GM12891 (cell line): Measurements from ENCODE around the gene TBC1D13.

Experiments
- POLR2A ChIP-seq: IDR thresholded peaks from 2 replicates; pipeline ENCODE4 v1.6.1; 2011; ENCODE audit warnings: low read depth, low read length, control low read depth
- POU2F2 ChIP-seq: IDR thresholded peaks from 2 replicates; pipeline ENCODE4 v1.6.1; 2011; ENCODE audit warnings: low read depth, mild to moderate bottlenecking, control low read depth, low read length, moderate library complexity
- TAF1 ChIP-seq: IDR thresholded peaks from 2 replicates; pipeline ENCODE4 v1.6.1; 2011; ENCODE audit warnings: low read depth, low read length, control low read depth

DNA sequence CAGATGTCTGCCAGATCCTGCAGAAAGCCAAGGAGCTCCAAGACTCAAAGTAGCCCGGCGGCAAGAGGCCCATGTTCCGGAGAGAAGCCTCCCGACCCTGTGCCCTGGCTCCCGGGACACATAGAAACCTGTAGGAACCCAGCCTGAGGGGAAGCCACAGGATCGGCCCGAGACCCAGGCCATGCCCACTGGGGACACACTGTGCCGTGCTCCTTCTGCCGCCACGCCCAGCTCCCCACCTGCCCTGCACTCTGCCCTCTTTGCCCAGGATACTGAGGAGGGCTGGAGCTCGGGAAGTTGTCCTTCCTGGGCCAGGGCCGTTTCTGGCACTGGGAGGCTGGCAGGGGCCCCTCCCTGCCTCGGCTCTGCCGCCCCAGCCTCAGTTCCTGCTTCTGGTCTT, 20.8 kb downstream of the TBC1D13 start:
- no peak for TF ChIP-seq POU2F2
- no peak for TF ChIP-seq TAF1
- TF ChIP-seq POLR2A, result no peak
